ENCODE results near the gene BCDIN3D.

Gene BCDIN3D

DNA sequence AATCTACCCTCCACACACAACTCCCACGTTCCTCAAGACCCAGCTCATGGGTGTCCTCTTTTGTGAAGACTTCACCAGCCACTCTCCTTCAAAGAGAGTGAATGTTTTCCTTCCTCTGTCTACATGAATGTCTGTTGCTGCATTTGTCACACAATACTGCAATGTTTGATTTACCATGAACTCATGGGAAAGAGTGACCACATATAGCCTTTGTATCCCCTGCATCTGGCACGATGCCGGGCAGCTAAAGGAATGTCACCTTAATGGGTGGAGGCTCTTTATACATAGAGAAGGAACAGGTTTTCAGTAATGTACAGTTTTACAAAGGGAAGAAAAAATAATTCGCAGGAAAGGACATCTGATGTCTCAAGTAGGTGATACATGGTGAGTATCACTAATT, 12.1 kb upstream of the BCDIN3D start:
- no peak for DNase-seq

DNA sequence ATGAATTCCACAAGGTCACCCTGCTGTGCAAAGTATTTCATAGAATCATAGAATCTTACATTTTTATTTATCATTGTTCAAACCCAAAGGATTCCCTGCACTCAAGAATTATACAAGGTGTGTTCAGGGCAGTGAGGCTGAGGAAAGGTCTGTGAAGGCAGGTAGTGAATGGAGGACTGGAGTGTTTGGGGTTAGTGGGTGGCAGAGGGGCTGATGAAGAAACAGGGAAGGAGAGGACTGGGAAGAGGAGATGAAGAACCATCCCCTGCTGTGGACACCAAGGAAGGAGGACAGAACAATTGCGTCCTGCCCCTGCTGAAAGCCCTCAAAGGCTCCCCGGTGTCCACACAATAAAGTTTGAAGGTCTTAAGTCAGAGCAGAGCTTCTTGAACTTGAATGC, 10.8 kb upstream of the BCDIN3D start:
- DNase-seq, result no peak

DNA sequence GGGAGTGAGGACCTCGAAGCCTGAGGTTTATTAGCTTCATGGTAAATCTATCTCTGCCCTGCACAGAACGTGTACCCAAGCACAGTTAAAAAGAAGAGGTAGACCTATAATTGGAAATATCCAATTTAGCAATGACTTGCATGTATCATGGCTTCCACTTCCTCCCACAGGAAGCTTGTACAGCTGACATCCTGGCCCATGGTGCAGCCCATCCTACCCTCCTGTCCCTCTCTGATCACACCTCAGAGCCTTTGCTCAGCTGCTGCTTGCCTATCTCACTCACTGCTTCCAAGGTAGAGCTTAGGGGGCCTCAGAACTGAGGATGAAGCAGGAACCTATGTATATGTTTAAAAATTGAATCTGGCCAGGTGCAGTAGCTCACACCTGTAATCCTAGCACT, 4.3 kb upstream of the BCDIN3D start:
- no peak for DNase-seq

DNA sequence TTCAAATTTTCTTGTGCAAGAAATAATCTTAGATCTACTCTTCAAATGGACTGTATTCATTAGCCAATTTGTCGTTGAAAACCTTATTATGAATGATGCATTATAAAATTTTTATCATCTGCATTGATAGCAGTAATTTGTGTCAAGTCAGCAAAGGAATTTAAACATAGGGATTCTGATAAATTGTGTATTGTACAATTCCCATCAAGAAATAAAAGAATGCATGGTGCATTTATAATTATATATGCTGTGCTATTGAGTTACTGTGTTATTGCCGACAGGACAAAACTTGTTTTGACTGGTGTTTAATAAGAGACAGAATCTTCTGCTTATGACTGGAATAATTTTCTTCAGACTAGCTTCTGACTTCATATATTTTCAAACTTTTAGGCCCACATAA, 3.1 kb upstream of the BCDIN3D start:
- no peak for DNase-seq

DNA sequence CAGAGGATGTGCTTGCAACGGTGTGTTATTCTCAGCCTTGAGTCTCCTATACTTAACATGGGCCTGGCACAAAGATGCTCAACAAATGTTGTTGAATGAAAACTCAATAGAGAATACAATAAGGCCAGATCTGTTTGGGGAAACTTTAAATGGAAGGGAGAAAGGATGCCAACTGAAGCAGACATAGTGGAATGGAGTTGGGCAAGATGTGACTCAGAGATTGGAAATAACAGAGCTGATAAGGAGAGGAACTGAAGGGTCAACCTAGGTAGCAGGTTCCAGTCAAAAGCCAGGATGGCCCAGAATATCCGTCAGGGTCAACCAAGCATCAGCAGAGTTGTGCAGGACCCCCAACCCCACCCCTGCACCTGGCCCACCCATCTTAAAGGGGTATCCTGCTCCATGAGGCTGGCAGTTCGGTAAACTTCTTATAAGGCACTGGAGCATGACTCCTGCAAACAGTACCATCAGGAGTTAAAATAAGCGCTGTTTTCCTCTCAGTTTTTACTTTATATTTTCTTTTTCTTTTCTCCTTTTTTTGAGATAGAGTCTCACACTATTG, 1.1 kb upstream of the BCDIN3D start:
- DNase-seq, result no peak

DNA sequence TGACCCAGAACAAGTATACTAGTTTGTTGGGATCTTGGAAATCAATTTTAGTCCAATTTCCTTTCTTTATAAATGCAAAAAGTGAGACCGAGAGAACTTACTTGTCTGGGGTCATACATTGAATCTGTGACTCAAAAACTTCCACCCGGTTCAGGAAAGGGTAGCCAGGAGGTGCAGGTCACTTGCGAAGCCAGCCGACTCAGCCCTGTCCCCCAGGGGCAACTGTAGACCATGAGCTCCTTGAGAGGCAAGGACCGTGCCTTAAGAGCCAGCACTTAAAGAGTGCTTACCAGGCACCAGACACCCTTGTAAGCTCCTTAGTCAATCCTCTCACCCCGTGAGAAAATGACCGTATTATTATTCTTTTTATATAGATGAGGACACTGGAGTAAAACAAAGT, 505 bp upstream of the BCDIN3D start:
- no peak for DNase-seq

DNA sequence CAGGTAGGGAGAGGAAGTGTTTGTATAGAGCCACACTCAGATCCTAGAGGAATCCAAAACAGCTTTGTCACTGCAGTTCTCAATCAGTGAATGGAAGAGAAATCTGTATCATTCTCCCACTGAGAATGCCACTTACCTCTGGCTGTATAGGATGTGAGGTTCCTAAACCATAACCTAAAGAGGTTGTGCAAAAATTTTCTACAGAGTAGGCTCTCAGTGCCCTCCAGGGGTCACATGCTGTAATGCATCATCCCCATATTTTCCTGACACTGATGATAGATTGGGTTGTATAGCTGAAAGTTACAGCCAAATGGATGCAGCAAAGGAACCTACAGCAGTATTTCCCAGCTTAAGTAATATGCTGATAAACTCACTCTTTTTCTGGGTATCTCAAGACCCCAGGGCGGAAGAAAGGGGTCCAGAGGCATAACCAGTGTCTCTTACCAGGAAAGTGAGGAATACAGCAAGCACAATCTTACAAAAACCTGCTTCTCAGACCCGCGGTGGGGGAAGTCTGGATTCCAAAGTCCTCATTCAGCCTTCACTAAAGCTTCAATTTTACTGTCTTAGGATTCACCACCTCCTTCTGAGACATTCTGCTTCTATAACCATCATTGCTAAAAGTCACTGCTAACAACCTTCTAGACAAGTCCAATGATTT, 3.8 kb downstream of the BCDIN3D start:
- DNase-seq, result no peak

DNA sequence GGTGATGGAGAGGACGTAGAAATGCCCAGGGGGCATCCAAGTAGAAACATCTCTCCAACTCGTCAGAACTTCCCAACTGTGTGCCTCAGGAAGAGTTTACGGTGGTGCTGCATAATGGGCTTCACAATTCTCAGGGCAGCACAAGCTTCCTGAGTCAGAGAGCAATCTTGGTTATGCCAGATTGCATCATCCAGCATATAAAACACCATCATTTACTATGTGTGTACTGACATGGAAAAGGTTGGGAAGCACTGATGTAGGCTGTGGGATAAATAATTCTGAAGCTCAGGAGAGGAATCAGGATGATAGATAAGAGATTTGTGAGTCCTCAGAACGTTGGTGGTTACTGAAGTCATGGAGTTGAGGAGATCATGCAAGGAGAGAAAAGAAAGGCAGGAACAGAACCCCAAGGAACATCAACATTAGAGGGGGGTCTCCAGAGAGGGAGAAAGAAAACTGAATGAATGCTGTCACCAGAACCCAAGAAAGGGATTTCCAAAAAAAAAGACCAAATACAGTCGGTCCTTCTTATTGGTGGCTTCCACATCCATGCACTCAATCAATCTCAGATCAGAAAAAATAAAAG, 10.0 kb downstream of the BCDIN3D start:
- DNase-seq, result no peak

DNA sequence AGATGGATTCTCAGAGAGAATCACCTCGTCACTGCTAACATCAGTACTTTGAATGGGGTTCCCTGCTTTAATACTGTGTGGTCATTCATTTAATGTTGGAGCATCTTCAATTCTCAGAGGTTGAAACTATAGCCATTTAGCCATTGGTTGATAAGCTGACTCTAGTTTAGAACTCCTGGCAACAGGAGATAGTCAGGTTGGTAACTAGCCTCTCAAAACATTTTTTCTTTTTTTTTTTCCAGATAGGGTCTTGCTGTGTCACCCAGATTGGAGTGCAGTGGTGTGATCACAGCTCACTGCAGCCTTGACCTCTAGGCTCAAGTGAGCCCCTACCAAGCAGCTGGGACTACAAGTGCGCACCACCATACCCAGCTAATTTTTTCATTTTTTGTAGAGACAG, 11.2 kb downstream of the BCDIN3D start:
- DNase-seq, result no peak

DNA sequence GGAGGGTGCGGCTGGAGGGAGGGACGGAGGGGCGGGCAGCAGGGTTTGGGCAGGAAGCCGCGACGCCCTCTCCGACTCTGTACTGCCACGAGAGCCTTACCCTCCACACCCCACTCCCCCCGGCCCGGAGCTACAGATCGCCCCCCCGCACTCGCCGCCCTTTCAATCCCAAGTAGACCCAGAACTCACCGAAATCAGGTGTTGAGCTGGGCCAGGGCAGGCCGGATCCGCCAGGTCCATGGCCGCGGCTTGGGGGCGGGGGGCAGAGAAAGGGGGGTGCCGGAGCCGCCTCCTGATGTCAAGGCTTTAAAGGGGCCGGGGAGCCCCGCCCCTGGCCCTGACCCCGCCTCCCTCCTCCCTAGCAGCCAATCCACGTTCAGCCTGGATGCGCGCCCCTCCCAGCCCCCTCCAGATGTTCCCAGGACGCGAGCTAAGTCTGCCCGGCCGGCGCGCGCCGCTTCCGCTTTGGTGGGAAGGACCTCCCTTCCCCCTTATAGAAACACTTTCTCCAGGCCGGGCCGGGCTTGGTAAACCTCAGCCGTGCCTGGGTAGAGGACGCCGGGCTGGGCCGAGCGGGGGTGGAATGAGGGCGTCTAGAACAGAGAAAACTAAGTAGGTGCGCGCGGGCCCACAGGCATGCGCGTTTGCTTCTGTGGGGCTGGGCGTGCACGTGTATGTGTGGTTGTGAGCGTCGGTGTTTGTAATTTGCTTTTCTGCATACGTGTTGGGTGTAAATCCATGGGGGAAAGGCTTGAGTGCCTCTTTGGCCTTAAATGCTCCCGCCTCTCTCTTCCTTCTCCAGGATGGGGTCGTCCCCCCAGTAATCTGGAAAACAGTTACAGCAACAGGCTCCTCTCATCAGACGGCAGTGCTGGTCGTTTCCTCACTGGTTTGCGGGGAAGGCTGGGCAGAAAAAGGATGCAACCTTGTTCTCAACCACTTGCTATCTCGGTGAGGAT, 14.5 kb downstream of the BCDIN3D start, which contains the start of gene NCKAP5L:
TSS of gene NCKAP5L (minus strand) at position 281 of the 959 bp plus-strand sequence. CDS start 24,369 bp downstream, outside the sequence.
- peak; percentile 40 for DNase-seq

DNA sequence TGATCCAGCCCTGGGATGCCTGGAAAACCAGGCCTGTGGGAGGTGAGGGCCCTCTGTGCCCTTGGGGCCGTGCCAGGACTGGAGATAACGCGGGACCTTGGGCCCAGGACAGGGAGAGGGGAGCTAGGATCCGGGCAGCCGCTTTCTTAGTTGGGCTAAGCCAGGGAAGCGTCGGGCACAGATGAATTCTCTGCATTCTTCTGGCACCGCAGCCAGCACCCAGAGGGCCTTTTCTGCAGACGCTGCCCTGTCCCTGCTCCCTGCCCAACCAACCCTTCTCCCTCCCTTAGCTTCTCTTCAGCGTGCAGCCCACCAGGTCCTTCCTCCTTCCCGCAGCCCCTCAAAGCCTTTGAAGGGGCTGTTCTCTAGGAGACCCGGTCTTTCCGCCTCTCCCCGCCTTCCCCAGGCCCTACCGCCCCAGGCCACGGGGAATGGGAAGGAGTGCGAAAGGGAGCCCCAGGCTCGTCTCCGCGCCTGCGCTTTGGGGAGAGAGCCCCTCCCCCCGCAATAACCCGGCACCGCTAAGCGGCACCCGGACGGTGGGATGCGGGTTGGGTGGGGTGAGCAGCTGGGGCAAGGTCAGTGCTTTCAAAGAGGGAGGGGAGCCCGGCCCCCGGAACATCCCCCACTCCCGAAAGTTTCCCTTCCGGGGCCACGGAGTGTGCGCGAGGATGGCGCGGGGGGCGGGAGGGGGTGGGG, 15.4 kb downstream of the BCDIN3D start:
- no peak for DNase-seq

DNA sequence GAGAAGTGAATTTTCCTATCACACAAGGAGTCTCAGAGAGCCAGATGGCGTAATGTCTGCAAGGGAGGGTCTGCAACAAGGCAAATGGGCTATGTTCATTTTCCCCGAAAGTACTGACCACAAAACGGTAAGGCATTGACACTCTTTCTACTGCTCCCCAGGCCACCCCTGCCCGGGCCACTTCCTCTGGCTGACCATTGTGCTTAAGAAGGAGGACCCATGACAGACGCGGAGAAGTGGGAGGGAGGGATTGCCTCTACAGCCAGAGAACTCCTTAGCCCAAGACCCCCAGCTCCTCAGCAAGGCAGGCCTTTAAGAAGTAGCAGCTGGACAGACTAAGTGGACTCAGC, 15.9 kb downstream of the BCDIN3D start:
- DNase-seq, result no peak

DNA sequence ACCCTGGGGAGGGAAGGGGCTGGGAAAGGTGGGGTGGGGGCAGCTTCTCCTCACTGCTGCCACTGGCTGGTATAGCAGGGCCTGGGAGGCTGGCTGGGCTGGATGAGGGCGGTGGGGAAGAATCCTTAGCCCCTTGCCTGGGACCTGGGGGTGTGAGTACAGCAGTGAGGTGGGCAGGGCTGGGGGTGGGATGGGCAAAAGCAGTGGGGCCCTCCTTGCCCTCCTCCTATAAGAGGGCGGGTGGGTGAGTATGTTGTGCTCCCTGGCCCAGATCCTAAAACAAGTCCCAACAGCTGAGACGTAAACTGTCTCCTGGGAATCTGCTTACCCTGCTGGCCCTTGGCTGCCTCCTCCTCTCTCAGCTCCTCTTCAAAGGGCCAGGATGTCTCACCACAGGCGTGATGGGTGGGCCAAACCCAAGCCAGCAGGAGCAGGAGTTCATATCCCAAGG, 16.9 kb downstream of the BCDIN3D start:
- DNase-seq, result no peak

DNA sequence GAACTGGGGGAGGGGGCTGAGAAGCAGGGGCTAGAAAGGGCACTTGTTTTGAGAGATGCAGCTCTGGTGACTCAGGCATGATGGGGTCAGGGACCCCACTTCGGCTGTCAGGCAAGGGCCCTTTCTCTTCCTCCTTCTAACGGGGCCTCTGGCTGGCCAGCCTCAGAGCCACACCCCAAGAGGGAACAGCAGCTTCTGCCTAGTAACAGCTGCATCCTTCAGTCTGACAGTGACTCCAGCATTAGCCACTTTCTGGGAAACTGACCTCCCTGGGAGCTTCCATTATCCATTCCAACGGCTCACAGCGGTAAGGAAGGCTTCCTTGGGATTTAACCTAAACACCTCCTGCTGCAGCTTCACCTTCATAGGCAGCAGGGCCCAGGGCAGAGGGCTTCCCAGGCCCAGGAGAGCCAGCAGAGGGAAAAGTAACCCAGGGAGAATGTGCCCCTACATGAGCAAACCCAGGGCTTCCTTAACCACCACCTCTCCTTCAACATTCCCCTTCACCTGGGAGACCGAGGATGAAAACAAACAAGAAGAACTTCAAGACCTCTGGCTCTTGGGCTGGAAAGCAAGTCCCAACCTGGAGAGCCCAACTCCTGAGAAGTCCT, 17.4 kb downstream of the BCDIN3D start:
- DNase-seq, result no peak

DNA sequence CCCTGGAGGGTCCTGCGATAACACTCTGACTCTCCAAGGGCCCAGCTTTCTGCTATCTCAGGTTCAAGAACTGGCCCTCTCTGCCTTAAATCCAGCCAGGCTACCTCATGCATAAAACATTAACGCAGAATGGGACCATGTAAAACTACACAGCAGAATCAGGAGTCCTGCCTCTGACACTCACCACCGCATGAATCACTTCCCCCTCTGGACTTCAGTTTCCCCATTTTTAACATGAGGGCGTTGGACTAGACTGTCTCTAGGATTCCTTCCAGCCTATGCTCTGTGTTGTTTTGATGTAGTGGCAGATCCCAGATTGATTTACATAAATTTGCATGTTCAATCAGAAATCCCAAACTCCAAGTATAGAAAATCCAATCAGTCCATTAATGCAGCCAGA, 18.0 kb downstream of the BCDIN3D start:
- no peak for DNase-seq

DNA sequence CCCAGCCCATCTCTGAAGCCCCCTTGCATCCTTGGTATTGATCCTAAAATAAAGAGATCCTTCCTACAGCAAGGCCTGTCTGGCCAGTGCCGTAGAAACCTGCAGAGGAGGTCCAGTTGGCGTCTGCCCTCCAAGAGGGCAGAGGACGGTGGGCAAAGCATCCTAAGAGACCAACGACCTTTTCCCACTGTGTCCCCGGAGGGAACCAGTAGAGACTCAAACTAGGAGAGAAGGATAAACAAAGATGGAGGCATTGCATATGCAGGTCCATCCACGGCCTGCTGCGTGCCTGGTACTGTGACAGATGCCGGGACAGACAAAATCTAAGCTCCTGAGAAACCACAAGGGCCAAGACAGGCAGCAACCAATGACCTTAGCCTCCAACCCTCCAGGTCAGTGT, 18.5 kb downstream of the BCDIN3D start:
- DNase-seq, result no peak

DNA sequence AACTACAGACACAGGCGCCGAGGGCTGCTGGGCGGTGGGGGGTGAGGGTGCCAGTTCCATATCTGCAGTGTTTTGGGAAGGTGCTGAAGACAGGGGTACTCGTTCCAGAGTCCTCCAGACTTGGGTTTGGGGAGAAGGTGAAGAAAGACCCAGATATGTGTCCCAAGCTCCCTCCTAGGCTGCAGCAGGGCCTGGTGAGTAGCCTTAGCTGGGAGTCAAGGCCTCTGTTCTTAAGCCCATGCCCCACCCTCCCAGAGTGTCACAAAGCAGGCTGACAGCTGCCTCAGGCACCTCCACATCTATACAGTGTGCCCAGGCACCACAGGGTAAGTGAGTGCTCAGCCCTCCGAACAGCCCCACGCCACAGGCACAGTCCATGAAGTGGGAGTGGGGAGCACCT, 19.0 kb downstream of the BCDIN3D start:
- DNase-seq, result no peak

DNA sequence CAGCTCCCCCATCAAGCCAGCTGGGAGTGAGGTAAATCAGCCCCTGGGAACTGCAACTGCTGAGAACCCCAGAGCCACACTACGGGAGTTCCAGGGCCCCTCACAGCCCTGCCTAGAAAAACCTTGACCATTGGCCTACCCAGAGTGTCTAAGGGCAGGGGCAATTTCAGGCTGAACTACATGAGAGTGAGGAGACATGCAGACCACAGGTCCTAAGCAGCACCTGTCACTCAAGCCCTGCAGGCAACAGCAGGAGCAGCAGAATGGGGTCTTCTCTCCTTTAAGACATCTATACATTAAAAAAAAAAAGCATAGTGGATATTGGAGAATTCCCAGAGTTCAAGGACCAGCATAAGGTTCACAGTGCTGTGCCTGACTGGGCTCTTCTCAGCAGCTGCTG, 19.6 kb downstream of the BCDIN3D start:
- no peak for DNase-seq

DNA sequence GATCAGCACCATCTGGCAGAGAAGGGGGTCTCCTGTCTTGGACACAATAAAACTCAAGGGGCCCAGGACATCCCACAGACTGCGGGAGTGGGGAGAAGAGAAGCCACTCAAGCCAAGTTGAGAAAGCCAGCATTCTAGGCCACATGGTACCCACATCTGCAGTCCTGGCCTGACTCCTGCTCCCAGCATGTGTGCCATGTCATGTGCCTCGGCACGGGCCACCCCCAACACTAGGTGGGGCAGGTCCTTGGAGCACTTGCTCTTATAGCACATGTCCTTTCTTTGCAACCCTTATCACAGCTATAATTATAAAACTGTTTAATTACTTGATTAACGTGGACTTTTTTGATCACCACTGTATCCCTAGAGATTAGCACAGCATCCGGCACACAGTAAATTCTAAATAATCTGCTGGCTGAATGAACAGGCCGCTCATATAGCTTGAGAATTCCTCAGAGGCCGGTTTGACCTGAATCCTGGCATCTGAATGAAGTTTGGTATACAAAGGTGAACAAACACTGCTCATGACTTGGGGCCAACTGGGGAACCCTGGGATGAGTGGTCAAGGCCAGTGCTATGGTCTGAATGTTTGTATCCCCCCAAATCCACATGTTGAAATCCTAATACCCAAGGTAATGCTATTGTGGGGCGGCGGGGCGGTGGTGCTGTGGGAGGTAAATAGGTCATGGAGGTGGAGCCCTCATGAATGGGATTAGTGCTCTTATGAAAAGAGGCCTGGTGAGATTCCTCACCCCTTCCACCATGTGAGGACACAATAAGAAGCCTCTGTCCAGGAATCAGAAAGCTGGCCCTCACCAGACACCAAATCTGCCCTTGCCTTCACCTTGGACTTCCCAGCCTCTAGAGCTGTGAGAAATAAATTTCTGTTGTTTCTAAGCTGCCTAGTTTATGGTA, 21.3 kb downstream of the BCDIN3D start:
- no peak for DNase-seq

DNA sequence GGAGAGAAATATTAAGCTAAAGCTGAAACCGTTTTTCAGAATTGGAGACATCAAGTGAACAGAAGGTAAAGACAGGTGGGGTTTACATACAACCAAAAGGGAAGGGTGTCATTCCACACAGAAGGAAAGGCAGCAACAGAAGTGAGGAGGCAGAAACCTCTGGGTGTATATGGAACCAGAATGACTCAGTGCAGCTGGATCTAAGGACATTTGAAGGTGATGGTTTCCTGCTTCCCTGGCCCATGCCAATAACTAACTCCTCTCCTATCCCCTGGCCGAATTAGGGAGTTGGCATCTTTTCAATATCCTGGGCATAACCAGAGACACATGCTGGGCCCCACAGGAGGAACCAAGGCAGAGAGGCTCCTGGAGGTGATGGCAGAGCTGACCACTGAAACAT, 23.1 kb downstream of the BCDIN3D start:
- DNase-seq, result no peak

DNA sequence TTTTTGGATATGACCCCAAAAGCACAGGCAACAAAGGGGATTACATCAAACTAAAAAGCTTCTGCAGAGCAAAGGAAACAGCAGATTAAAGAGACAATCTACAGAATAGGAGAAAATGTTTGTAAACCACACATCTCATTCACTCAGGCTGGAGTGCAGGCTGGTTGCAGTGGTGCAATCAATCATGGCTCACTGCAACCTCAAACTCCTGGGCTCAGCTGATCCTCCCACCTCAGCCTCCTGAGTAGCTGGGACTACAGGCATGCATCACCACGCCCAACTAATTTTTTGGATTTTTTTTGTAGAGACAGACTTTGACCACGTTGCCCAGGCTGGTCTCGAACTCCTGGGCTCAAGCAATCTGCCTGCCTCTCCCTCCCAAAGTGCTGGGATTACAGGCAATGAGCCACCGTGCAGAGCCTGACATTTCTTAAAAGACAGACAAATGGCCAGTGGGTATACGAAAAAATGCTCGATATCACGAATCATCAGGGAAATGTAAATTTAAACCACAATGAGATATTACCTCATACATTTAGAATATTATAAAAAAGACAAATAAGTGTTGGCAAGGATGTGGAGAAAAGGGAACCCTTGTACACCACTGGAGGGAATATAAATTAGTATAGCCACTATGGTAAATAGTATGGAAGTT, 24.5 kb downstream of the BCDIN3D start:
- DNase-seq, result no peak

Measured in NCI-H187 treated with DMSO at 0.1 percent for 48 hours (cell line).